LNCaP clone FGC (cell line): ENCODE measurements around the gene MAOA.

Experiments
- DNase-seq: peaks from one replicate; pipeline ENCODE4 v3.0.0-alpha.2; 2011; ENCODE audit warnings: low read depth
- H3K4me3 ChIP-seq: 2 replicates; pipeline ENCODE4 v1.5.1; 2011; ENCODE audit warnings: mild to moderate bottlenecking, low read depth, low read length, control low read depth
- CTCF ChIP-seq: IDR thresholded peaks from 2 replicates; pipeline ENCODE4 v1.5.1; 2012; ENCODE audit warnings: mild to moderate bottlenecking; ENCODE audit not compliant: control insufficient read depth, insufficient read depth; ENCODE audit errors: extremely low read depth

The MAOA gene

GRCh38 chrX:43735534-43735933 is 79.4 kb downstream of the MAOA start:
- no peak for DNase-seq
- H3K4me3 ChIP-seq: no peak overlapping the region
- TF ChIP-seq CTCF: no peak

- no peak for DNase-seq
- H3K4me3 ChIP-seq: no peak overlapping the region
- TF ChIP-seq CTCF: no peak
Measured at GRCh38 chrX:43735957-43736356, 79.9 kb downstream of the MAOA start.

- H3K4me3 ChIP-seq: no peak overlapping the region
- no peak for TF ChIP-seq CTCF
- no peak for DNase-seq
Measured at GRCh38 chrX:43741843-43742573, 85.9 kb downstream of the MAOA start.

- DNase-seq: no peak
- no peak overlapping the region for H3K4me3 ChIP-seq
- no peak for TF ChIP-seq CTCF
Measured at GRCh38 chrX:43743100-43743822, 87.2 kb downstream of the MAOA start.

- no peak for TF ChIP-seq CTCF
- DNase-seq: no peak
- no peak overlapping the region for H3K4me3 ChIP-seq
Measured at GRCh38 chrX:43744284-43744683, 88.2 kb downstream of the MAOA start.

- H3K4me3 ChIP-seq: no peak overlapping the region
- no peak for TF ChIP-seq CTCF
- DNase-seq: no peak
Measured at GRCh38 chrX:43745938-43746721, 90.0 kb downstream of the MAOA start.
